D721Med (cell line): Measurements from ENCODE around the gene RPS6KC1.
"Not testable (repeated sequence)": the region's sequence is repeated elsewhere in the genome, so short reads cannot be mapped to it uniquely, and the experiment has no call there.

Experiments
- DNase-seq: peaks from one replicate; pipeline ENCODE4 v3.0.0; 2011; ENCODE audit warnings: low spot score; ENCODE audit not compliant: insufficient read length
- FAIRE-seq: peaks from 2 replicates; lab custom pipeline; 2011; peaks lifted over from hg19 to GRCh38; lab: Jason Lieb, UNC
- CTCF ChIP-seq: IDR thresholded peaks from 2 replicates; pipeline ENCODE4 v1.5.1; 2012; ENCODE audit warnings: mild to moderate bottlenecking, control low read depth; ENCODE audit not compliant: insufficient read depth; ENCODE audit errors: missing control alignments

Gene RPS6KC1

GRCh38 chr1:213179784-213180183, 128.7 kb downstream of the RPS6KC1 start:
- DNase-seq (no peak), FAIRE-seq (no peak)
- no peak for TF ChIP-seq CTCF

DNA sequence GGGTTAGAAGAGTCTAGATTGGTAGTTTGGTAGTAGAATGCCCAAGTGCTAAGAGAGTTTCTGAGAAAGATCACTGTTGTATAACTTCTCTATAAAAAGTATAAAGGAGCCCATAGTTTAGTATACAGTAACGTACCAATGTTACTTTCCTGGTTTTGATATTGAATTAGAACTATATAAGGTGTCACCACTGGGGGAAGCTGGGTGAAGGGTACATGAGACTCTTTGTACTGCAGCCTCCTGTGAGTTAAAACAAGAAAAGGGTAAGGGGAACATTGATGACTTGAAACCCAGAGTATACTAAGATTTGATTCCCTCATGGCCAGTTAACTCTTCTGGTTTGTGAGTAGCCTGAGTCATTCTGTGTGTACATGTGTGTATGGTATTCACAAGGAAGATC, 129.8 kb downstream of the RPS6KC1 start:
- no peak for TF ChIP-seq CTCF
- DNase-seq, result no peak
- FAIRE-seq, result no peak

- no peak for TF ChIP-seq CTCF
- DNase-seq (no peak), FAIRE-seq (no peak)
These were observed 132.1 kb downstream of the RPS6KC1 start for GRCh38 chr1:213183036-213183672.

DNA sequence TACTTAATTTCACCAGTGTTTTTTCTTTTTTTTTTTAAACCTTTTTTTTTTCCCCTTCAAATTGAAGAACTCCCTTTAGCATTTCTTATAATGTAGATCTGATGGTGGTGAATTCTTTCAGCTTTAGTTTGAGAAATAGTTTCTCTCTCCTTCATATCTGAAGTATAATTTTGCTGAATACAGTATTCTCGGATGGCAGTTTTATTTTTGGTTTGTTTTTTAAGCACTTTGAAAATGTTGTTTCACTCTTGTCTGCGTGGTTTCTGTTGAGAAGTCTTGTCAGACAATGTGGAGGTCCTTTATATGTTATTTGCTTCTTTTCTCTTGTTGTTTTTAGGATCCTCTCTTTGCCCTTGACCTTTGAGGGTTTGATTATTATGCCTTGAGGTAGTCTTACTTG, 135.1 kb downstream of the RPS6KC1 start:
- no peak for TF ChIP-seq CTCF
- no peak for DNase-seq
- FAIRE-seq, result peak; percentile 80

DNA sequence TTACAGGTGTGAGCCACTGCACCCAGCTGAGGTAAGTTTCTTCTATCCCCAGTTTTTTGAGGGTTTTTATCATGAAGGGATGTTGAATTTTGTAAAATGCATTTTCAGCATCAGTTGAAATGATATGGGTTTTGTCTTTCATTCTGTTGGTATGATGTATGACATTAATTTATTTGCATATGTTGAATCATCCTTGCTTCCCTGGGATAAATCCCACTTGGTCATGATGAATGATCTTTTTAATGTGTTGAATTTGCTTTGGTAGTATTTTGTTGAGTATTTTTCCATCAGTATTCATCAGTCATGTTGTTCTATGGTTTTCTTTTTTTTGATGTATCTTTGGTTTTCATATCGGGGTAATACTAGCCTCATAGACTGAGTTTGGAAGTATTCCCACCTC, 141.0 kb downstream of the RPS6KC1 start:
- DNase-seq, result no peak
- peak; percentile 71 for FAIRE-seq
- TF ChIP-seq CTCF, result no peak

- DNase-seq (no peak), FAIRE-seq (no peak)
These were observed 143.3 kb downstream of the RPS6KC1 start for GRCh38 chr1:213194383-213194782.

GRCh38 chr1:213194855-213195254, 143.8 kb downstream of the RPS6KC1 start:
- no peak for TF ChIP-seq CTCF
- FAIRE-seq (no peak), DNase-seq (no peak)

More at GRCh38 chr1:213194383-213194782, 143.3 kb downstream of the RPS6KC1 start:
- TF ChIP-seq CTCF, result no peak

GRCh38 chr1:213196328-213197054, 145.4 kb downstream of the RPS6KC1 start:
- FAIRE-seq, DNase-seq: not testable (repeated sequence)
